Measurements from ENCODE around the gene CDKN2B.
"Not testable (repeated sequence)": the region's sequence is repeated elsewhere in the genome, so short reads cannot be mapped to it uniquely, and the experiment has no call there.

The CDKN2B gene, protein sequence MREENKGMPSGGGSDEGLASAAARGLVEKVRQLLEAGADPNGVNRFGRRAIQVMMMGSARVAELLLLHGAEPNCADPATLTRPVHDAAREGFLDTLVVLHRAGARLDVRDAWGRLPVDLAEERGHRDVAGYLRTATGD

DNA sequence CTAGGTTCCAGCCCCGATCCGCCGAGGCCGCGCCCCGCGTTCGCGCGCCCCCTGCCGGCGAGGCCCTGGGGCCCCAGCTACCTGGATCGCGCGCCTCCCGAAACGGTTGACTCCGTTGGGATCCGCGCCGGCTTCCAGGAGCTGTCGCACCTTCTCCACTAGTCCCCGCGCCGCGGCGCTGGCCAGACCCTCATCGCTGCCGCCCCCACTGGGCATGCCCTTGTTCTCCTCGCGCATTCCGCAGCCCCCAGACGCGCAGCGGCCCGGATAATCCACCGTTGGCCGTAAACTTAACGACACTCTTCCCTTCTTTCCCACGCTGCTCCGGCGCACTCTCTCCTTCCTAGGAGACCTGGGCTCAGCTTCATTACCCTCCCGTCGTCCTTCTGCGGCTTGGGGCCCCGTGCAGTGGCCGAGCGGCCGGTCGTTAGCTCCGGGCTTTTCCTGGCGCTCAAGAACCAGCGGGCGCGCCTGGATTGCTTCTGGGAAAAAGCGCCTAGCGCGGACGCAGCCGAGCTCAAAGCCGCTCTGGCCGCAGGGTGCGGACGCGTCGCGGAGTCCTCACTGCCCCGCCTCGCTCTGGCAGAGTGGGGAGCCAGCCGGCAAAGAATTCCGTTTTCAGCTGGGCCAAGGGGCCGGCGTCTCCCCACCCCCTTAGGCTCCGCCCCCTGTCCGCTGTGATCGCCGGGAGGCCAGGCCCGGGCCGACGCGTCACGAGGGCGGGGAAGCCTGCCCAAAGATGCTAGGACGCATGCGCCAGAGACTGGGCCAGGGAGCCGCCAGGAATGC is at the start of gene CDKN2B:
CDKN2B (minus strand) TSS at position 589 of the 789 bp plus-strand sequence; CDS start at position 237, 352 bp downstream.
- H3K27ac Mint-ChIP-seq = no peak within 1 kb of the TSS

DNA sequence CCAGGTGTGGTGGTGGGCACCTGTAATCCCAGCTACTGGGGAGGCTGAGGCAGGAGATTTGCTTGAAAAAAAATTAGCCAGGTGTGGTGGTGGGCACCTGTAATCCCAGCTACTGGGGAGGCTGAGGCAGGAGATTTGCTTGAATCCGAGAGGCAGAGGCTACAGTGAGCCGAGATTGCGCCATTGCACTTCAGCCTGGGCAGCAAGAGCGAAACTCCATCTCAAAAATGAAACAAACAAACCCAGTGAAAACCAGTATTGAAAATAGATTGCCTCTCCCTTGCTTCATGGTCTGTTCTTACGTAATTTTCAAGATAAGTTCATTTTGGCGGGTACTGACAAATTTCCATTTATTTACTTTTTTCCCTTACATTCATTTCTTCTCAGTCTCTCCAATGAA is 48.9 kb upstream of the CDKN2B start:
- not testable (repeated sequence) for H3K36me3 Mint-ChIP-seq (ENCODE audit: low read depth); H3K4me1 Mint-ChIP-seq

More for the DNA sequence above, at the start of gene CDKN2B:
- Mint-ChIP-seq H3K9me3 (no peaks in the 10 kb centered on the region), H3K27me3 (peaks cover 76% of the 10 kb centered on the region), H3K36me3 (ENCODE audit: low read depth) (peaks cover 5% of the 10 kb centered on the region), H3K4me3 (peak within 1 kb of the TSS; percentile 78), H3K4me1 (peaks cover 25% of the 10 kb centered on the region)
- DNase-seq (peak; percentile 81), ATAC-seq (peak; percentile 88)

DNA sequence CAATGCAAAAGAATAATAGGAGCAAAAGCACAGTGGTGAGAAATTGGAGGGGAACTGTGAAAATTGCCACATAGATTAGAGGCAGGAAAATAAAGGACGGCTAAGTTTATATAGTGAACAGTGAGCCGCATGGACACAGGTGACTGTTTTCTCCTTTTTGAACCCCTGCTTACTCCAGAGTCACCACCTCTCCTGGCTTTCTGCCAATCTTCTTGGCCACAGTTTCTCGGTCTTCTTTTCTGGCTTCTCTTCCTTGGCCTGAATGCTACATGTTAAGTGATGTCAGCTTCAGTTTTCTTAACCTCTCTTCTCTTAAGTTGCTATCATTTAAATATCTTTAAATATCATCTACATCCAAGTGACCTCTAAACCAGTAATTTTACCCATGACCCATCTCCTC is 47.3 kb upstream of the CDKN2B start:
- Mint-ChIP-seq H3K27ac (no peak overlapping the region), H3K4me1 (peaks cover 23% of the 10 kb centered on the region), H3K27me3 (peaks cover 4% of the 10 kb centered on the region), H3K36me3 (ENCODE audit: low read depth) (no peaks in the 10 kb centered on the region), H3K4me3 (no peak overlapping the region), H3K9me3 (no peaks in the 10 kb centered on the region)
- ATAC-seq (no peak), DNase-seq (no peak)

More for the DNA sequence above, 48.9 kb upstream of the CDKN2B start:
- not testable (repeated sequence) for H3K9me3 Mint-ChIP-seq, ATAC-seq, H3K27ac Mint-ChIP-seq, DNase-seq, H3K4me3 Mint-ChIP-seq, H3K27me3 Mint-ChIP-seq

DNA sequence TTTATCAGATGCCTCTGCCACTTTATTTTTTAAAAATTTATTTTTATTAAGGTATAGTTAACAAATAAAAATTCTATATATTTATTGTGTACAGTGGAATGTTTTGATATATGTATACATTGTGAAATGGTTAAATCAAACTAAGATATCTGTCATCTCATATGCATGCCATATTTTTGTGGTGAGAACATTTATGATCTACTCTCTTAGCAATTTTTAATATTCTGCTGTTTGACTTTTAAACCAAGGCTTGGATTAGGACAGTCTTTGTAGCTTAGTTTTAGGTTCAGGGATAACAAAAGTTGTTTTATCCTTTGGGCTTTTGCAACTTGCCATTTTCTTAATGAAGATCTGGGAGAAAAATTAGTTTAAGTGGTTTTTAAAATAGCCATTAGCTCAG is 46.0 kb upstream of the CDKN2B start:
- Mint-ChIP-seq H3K36me3 (ENCODE audit: low read depth) (no peaks in the 10 kb centered on the region), H3K27me3 (no peaks in the 10 kb centered on the region), H3K9me3 (no peaks in the 10 kb centered on the region), H3K4me3 (no peak overlapping the region), H3K4me1 (peaks cover 36% of the 10 kb centered on the region), H3K27ac (no peak overlapping the region)
- DNase-seq (no peak), ATAC-seq (no peak)

DNA sequence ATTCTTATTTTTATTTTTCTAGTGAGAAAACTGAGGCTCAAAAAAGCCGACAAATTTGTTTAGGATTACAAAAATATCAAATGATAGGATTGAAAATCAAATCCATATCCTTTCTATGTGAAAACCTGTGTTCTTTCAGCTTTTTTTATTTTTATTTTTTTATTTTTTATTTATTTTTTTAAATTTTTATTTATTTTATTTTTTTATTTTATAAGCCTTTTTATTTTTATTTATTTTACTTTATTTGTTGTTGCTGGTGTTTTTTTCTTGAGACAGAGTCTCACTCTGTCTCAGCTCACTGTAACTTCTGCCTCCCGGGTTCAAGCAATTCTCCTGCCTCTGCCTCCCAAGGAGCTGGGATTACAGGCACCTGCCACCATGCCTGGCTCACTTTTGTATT is 45.4 kb upstream of the CDKN2B start:
- H3K4me3 Mint-ChIP-seq = no peak overlapping the region
- no peak overlapping the region for H3K27ac Mint-ChIP-seq
- peaks cover 38% of the 10 kb centered on the region for H3K4me1 Mint-ChIP-seq
- H3K36me3 Mint-ChIP-seq (ENCODE audit: low read depth) = no peaks in the 10 kb centered on the region
- DNase-seq (no peak), ATAC-seq (no peak)
- H3K9me3 Mint-ChIP-seq = no peaks in the 10 kb centered on the region
- H3K27me3 Mint-ChIP-seq = no peaks in the 10 kb centered on the region

DNA sequence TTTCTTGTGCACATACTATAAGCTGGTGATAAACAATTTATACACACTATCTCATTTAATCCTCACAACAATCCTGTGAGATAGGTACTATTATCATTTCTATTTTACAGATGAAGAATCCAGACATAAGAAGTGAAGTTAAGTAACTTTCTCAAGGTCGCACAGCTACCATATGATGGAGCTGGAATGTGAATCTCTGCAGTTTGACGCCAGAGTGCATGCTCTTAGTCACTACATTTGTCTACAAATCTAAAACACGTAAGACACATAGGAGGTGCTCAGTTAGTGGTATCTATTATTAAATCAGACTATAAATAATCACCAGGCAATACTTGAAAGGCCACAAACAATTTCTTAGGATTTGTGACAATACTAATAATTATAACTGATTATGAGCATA is 45.0 kb upstream of the CDKN2B start:
- Mint-ChIP-seq H3K36me3 (ENCODE audit: low read depth) (no peaks in the 10 kb centered on the region), H3K27ac (no peak overlapping the region), H3K27me3 (no peaks in the 10 kb centered on the region), H3K9me3 (no peaks in the 10 kb centered on the region), H3K4me3 (no peak overlapping the region), H3K4me1 (peaks cover 41% of the 10 kb centered on the region)
- ATAC-seq = no peak
- DNase-seq = no peak

DNA sequence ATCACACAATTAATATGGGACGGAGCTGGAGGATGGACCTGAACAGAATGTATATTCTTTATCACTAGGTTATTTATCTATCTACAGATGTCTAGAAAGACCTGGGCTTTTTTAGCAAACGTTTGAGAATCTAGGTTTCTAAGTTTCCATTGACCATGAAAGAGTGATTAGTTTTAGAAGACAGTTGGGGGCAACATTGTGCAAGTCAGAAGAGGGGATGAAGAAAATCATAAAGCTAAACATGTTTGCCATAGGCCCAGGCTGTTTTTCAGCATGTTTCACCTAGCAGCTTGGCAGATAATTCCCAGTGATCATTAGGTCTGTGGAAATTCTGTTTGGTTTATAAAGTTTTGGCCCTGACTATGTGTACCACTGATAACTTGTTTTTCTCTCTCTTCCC is 44.1 kb upstream of the CDKN2B start:
- H3K27me3 Mint-ChIP-seq = no peaks in the 10 kb centered on the region
- H3K4me3 Mint-ChIP-seq = peak overlapping the region; percentile 2
- H3K4me1 Mint-ChIP-seq = peaks cover 41% of the 10 kb centered on the region
- DNase-seq = no peak
- H3K9me3 Mint-ChIP-seq = no peaks in the 10 kb centered on the region
- peak overlapping the region; percentile 70 for H3K27ac Mint-ChIP-seq
- H3K36me3 Mint-ChIP-seq (ENCODE audit: low read depth) = no peaks in the 10 kb centered on the region
- no peak for ATAC-seq

DNA sequence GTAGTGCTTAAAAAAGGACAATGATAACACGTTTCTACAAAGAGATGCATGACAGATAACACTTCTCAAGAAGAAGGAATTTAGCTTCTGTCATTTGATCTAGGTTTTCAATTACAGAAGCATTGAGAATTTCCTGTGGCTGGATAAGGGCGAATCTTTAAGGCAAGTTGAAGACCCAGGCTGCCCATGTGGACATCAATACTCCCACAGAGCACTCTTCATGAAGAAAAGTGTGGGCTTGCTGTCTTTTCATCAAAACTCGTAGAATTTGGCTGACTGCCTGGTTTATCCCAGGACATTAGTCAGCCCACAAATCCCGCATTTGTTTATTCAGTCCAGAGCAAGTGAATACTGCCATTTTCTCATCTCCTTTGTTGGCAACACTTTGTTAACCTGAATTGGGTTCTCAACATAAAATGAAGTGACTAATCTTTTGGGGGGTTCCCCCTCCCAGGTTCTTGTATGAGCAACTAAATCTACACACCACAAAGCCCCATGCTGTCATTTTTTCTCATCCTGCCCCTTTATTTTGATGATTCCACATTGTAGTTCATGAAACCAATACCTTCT is 43.4 kb upstream of the CDKN2B start:
- no peaks in the 10 kb centered on the region for H3K27me3 Mint-ChIP-seq
- H3K36me3 Mint-ChIP-seq (ENCODE audit: low read depth) = no peaks in the 10 kb centered on the region
- H3K4me1 Mint-ChIP-seq = peaks cover 41% of the 10 kb centered on the region
- H3K27ac Mint-ChIP-seq = peak overlapping the region; percentile 70
- DNase-seq (peak; percentile 30), ATAC-seq (peak; percentile 97)
- no peaks in the 10 kb centered on the region for H3K9me3 Mint-ChIP-seq
- peak overlapping the region; percentile 2 for H3K4me3 Mint-ChIP-seq

DNA sequence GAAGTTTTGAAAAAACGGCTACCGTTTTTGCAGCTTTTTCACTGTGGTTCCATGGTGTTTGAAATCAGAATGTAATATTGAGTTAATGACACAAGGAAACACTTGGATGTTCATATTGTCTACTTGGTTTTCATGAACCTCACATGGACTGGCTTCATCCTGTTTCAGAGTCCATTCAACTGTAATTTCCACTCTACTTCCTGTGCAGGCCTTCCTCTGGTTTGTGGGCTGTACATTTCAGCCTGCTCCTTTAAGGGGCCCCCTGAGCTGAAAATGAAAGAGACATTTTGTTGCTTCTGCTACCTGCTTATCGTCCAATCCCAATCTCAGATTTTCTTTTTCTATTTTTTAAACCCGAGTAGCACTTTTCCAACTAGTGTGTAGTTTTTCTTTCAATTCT is 41.8 kb upstream of the CDKN2B start:
- Mint-ChIP-seq H3K36me3 (ENCODE audit: low read depth) (no peaks in the 10 kb centered on the region), H3K4me3 (peak overlapping the region; percentile 27), H3K9me3 (no peaks in the 10 kb centered on the region), H3K4me1 (peaks cover 46% of the 10 kb centered on the region), H3K27me3 (peaks cover 3% of the 10 kb centered on the region), H3K27ac (peak overlapping the region; percentile 64)
- DNase-seq (no peak), ATAC-seq (no peak)

DNA sequence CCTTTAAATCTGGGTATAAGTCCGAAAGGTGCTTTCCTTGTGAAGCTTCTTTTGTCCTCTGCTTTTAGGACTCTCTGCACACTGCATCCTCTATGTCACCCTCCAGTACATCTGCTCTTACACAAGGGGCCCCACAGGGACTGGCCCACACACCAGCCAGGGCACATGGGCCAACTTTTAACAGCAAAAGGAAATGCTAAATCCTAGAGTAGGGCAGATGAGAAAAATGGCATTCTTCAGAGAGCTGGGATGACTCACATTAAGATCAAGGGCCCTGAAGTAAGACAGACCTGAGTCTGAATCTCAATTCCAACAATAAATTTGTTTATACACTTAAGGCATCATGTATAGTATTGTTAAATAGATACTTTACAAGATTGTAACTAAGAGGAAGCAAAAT is 40.3 kb upstream of the CDKN2B start:
- Mint-ChIP-seq H3K27ac (no peak overlapping the region), H3K27me3 (peaks cover 5% of the 10 kb centered on the region), H3K9me3 (no peaks in the 10 kb centered on the region), H3K36me3 (ENCODE audit: low read depth) (no peaks in the 10 kb centered on the region), H3K4me3 (no peak overlapping the region), H3K4me1 (peaks cover 49% of the 10 kb centered on the region)
- DNase-seq (no peak), ATAC-seq (peak; percentile 21)

DNA sequence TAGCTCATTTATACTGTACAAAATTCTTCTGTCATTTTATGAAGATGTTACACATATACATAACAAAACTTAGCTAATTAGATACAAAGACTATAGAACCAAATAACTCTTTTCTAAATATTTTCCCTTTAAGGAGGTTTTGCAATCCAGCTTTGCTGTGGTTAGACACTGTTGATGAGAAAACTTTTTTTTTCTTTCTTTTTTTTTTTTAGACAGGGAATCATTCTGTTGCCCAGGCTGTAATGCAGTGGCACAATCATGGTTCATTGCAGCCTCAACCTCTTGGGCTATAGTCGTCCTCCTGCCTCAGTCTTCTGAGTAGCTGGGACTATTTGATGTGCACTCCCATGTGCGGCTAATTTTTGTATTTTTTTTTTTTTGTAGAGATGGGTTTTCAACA is 38.5 kb upstream of the CDKN2B start:
- peaks cover 5% of the 10 kb centered on the region for H3K27me3 Mint-ChIP-seq
- no peaks in the 10 kb centered on the region for H3K9me3 Mint-ChIP-seq
- H3K36me3 Mint-ChIP-seq (ENCODE audit: low read depth) = no peaks in the 10 kb centered on the region
- ATAC-seq (no peak), DNase-seq (no peak)
- peaks cover 39% of the 10 kb centered on the region for H3K4me1 Mint-ChIP-seq
- no peak overlapping the region for H3K4me3 Mint-ChIP-seq
- H3K27ac Mint-ChIP-seq = no peak overlapping the region

DNA sequence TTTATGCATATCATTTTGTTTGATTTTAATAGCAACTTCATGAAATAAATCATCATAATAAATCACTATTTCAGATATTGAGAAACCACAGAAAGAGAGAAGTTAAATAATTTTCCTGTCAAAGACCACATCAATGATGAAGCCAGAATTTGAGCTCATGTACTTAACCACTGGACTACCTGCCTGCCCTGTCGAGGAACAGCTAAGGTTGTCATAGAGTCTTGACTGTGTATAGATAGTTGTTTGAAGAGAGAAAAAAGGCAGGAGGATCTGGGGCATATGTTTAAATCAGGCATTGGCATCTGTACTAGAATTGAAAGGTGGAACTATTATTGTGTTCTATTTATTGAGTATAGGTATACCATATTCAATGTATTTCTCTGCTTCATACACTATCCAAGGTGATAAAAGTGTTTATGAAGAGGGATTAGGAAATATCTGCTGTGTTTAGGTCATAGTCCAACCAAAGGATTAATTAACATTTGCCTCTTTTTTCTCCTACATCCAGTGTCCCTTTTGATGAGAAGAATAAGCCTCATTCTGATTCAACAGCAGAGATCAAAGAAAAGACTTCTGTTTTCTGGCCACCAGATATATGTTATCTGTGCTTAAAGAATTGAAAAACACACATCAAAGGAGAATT is 37.3 kb upstream of the CDKN2B start:
- no peak for ATAC-seq
- DNase-seq = no peak
- Mint-ChIP-seq H3K4me1 (peaks cover 29% of the 10 kb centered on the region), H3K27ac (no peak overlapping the region), H3K4me3 (no peak overlapping the region), H3K27me3 (peaks cover 8% of the 10 kb centered on the region), H3K36me3 (ENCODE audit: low read depth) (no peaks in the 10 kb centered on the region), H3K9me3 (no peaks in the 10 kb centered on the region)

DNA sequence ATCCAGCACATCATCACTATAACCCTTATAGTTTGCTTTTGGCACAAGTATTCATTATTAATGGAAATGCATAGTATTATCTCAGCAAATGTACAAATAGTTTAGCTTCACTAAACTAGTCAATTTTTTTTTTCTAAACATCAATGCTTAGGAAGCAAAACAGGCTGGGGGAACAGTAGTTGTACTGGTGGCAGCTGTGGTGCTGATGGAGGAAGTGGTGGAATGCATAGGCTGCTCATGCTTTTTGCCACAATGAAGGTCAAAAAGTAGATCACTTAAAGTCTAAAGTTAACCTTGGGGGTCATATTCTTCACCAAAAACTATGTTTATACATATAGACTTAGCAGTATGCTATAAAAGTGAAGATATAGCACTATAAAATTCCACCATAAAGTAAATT is 36.3 kb upstream of the CDKN2B start:
- Mint-ChIP-seq H3K4me1 (peaks cover 29% of the 10 kb centered on the region), H3K27ac (no peak overlapping the region), H3K4me3 (no peak overlapping the region), H3K27me3 (peaks cover 11% of the 10 kb centered on the region), H3K36me3 (ENCODE audit: low read depth) (no peaks in the 10 kb centered on the region), H3K9me3 (no peaks in the 10 kb centered on the region)
- ATAC-seq (no peak), DNase-seq (no peak)

DNA sequence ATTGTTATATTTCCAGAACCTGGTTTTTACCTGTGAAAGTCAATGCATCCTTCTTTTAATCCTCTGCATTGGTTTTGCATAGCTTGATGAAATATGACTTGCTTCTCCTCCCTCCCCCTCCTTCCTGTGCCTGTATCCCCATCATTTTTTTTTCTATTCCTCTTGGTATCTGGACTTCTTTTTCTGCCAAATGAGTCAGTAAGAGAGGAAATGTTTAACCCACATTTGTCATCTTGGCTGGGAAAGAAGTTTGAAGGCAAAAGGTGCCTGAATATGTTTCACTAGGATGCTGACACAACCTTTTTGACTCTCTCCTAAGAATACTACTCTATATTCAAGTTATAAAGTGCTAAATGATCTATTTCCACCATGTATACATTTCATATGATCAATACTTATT is 35.5 kb upstream of the CDKN2B start:
- no peak for DNase-seq
- no peak for ATAC-seq
- no peaks in the 10 kb centered on the region for H3K9me3 Mint-ChIP-seq
- H3K4me3 Mint-ChIP-seq = no peak overlapping the region
- H3K36me3 Mint-ChIP-seq (ENCODE audit: low read depth) = no peaks in the 10 kb centered on the region
- H3K27me3 Mint-ChIP-seq = peaks cover 11% of the 10 kb centered on the region
- H3K27ac Mint-ChIP-seq = no peak overlapping the region
- peaks cover 29% of the 10 kb centered on the region for H3K4me1 Mint-ChIP-seq

DNA sequence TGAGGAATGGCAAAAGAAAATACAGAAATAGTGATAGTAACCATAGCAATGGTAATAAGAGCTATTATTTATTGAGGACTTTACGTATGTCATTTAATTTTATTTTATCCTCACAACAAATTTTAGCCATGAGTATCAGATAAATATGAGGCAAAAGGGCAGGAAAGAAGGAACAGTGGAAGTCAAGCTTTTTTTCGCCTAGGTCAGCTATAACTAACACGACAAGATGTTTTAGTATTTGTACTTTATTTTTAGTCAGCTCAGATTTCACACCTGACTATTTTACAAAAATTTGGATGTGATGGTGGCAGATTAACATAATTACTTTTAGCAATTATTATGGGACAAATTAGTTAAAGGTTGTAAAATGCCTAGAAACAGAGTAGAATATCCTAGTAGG is 34.8 kb upstream of the CDKN2B start:
- Mint-ChIP-seq H3K36me3 (ENCODE audit: low read depth) (no peaks in the 10 kb centered on the region), H3K4me3 (no peak overlapping the region), H3K4me1 (peaks cover 26% of the 10 kb centered on the region), H3K27me3 (peaks cover 11% of the 10 kb centered on the region), H3K27ac (no peak overlapping the region), H3K9me3 (no peaks in the 10 kb centered on the region)
- ATAC-seq (no peak), DNase-seq (no peak)
